ENCODE results near the gene OR52I1. TPM values are rescaled to one million over a fixed set of nuclear protein-coding genes. Genes with fewer than 3 reads are reported as not detected.

Gene OR52I1
- total RNA-seq, 2 donors from 2014 or later: not detected

- no peak for TF ChIP-seq CTCF (IDR thresholded peaks at IDR 0.05)
- ATAC-seq (ENCODE audit: insufficient number of reproducible peaks, low FRiP score, low read depth) (no peak), DNase-seq (ENCODE audit: low spot score) (no peak)
- Histone ChIP-seq H3K27ac (no peak overlapping the region), H3K4me1 (ENCODE audit: control insufficient read depth in 1 of 2, low read depth in 2 of 2) (no peaks in the 10 kb centered on the region), H3K27me3 (replicated peaks; ENCODE audit: insufficient read depth) (no peaks in the 10 kb centered on the region), H3K9me3 (no peaks in the 10 kb centered on the region), H3K36me3 (no peaks in the 10 kb centered on the region), H3K4me3 (no peak overlapping the region)
These were observed 42.3 kb downstream of the OR52I1 start for GRCh38 chr11:4636136-4636535.

- no peak for ATAC-seq (ENCODE audit: insufficient number of reproducible peaks, low FRiP score, low read depth)
- peak; percentile 77 for TF ChIP-seq CTCF (IDR thresholded peaks at IDR 0.05)
- Histone ChIP-seq H3K9me3 (no peaks in the 10 kb centered on the region), H3K36me3 (no peaks in the 10 kb centered on the region), H3K27ac (no peak within 1 kb of the TSS), H3K4me1 (ENCODE audit: control insufficient read depth in 1 of 2, low read depth in 2 of 2) (no peaks in the 10 kb centered on the region), H3K27me3 (replicated peaks; ENCODE audit: insufficient read depth) (no peaks in the 10 kb centered on the region), H3K4me3 (peak within 1 kb of the TSS; percentile 58)
- no peak for DNase-seq (ENCODE audit: low spot score)
These were observed 43.3 kb downstream of the OR52I1 start, which contains the start of gene OR51D1 for GRCh38 chr11:4636962-4637661. TSS of gene OR51D1 (plus strand) at chr11:4637477. CDS start at chr11:4639791, 2,314 bp downstream.

- no peak for TF ChIP-seq CTCF (IDR thresholded peaks at IDR 0.05)
- no peak overlapping the region for H3K4me3 ChIP-seq
- DNase-seq (ENCODE audit: low spot score) (no peak), ATAC-seq (ENCODE audit: insufficient number of reproducible peaks, low FRiP score, low read depth) (no peak)
- H3K9me3 ChIP-seq: no peaks in the 10 kb centered on the region
- H3K36me3 ChIP-seq: no peaks in the 10 kb centered on the region
- H3K27ac ChIP-seq: no peak overlapping the region
- no peaks in the 10 kb centered on the region for H3K27me3 ChIP-seq (replicated peaks; ENCODE audit: insufficient read depth)
- no peaks in the 10 kb centered on the region for H3K4me1 ChIP-seq (ENCODE audit: control insufficient read depth in 1 of 2, low read depth in 2 of 2)
These were observed 43.8 kb downstream of the OR52I1 start for GRCh38 chr11:4637662-4638047.

- DNase-seq (ENCODE audit: low spot score) (no peak), ATAC-seq (ENCODE audit: insufficient number of reproducible peaks, low FRiP score, low read depth) (no peak)
- Histone ChIP-seq H3K4me3 (no peak overlapping the region), H3K27me3 (replicated peaks; ENCODE audit: insufficient read depth) (no peaks in the 10 kb centered on the region), H3K9me3 (no peaks in the 10 kb centered on the region), H3K36me3 (no peaks in the 10 kb centered on the region), H3K27ac (no peak overlapping the region), H3K4me1 (ENCODE audit: control insufficient read depth in 1 of 2, low read depth in 2 of 2) (no peaks in the 10 kb centered on the region)
- TF ChIP-seq CTCF (IDR thresholded peaks at IDR 0.05): no peak
These were observed 46.1 kb downstream of the OR52I1 start for GRCh38 chr11:4639931-4640330.

GRCh38 chr11:4641501-4641900 is 47.7 kb downstream of the OR52I1 start:
- no peak overlapping the region for H3K4me3 ChIP-seq
- no peak for ATAC-seq (ENCODE audit: insufficient number of reproducible peaks, low FRiP score, low read depth)
- H3K9me3 ChIP-seq: no peaks in the 10 kb centered on the region
- TF ChIP-seq CTCF (IDR thresholded peaks at IDR 0.05): no peak
- H3K36me3 ChIP-seq: no peaks in the 10 kb centered on the region
- no peak for DNase-seq (ENCODE audit: low spot score)
- H3K4me1 ChIP-seq (ENCODE audit: control insufficient read depth in 1 of 2, low read depth in 2 of 2): no peaks in the 10 kb centered on the region
- no peaks in the 10 kb centered on the region for H3K27me3 ChIP-seq (replicated peaks; ENCODE audit: insufficient read depth)
- no peak overlapping the region for H3K27ac ChIP-seq
